GM12865 (cell line): ENCODE results near the gene STK17B.

Experiments used
- DNase-seq: peaks from one replicate; pipeline ENCODE4 v3.0.0; 2010; ENCODE audit warnings: low read depth
- H3K4me3 ChIP-seq: 2 replicates; pipeline ENCODE4 v1.5.1; 2011; ENCODE audit warnings: mild to moderate bottlenecking, low read depth, low read length, control low read depth
- TF ChIP-seq, protein P1 (sequence below): IDR thresholded peaks from 2 replicates; pipeline ENCODE4 v1.5.1; 2011; ENCODE audit warnings: low read length, control low read depth, low read depth, inconsistent platforms; ENCODE audit not compliant: insufficient read depth; ENCODE audit errors: missing control alignments

STK17B gene

GRCh38 chr2:196213252-196213980 lies 42.0 kb upstream of the STK17B start:
- H3K4me3 ChIP-seq, result no peak overlapping the region
- TF ChIP-seq, protein P1, sequence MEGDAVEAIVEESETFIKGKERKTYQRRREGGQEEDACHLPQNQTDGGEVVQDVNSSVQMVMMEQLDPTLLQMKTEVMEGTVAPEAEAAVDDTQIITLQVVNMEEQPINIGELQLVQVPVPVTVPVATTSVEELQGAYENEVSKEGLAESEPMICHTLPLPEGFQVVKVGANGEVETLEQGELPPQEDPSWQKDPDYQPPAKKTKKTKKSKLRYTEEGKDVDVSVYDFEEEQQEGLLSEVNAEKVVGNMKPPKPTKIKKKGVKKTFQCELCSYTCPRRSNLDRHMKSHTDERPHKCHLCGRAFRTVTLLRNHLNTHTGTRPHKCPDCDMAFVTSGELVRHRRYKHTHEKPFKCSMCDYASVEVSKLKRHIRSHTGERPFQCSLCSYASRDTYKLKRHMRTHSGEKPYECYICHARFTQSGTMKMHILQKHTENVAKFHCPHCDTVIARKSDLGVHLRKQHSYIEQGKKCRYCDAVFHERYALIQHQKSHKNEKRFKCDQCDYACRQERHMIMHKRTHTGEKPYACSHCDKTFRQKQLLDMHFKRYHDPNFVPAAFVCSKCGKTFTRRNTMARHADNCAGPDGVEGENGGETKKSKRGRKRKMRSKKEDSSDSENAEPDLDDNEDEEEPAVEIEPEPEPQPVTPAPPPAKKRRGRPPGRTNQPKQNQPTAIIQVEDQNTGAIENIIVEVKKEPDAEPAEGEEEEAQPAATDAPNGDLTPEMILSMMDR, result no peak
- DNase-seq, result no peak

DNA sequence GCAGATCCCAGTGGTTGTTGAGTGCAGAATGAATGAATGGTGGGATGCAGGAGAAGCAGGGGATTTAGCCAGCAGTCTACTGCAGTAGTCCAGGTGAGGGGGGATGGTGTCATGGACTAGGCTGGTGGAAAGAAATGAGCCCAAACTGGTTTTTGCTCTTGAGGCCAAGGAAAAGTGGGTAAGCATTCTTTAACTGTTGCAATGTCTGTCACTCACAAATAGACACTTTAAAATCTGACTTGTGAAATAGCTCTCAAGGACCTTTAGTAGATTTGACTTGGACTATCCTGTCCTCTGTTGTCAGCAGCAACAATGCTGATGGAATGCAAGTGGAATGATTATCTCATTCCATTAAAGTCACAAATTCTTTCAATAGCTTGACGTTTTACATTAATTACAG lies 37.5 kb upstream of the STK17B start:
- DNase-seq, result no peak
- TF ChIP-seq, protein P1, result no peak
- no peak overlapping the region for H3K4me3 ChIP-seq

- no peak for DNase-seq
- TF ChIP-seq, protein P1, result no peak
- H3K4me3 ChIP-seq, result no peak overlapping the region
Observed at GRCh38 chr2:196206804-196207203, 35.4 kb upstream of the STK17B start.

DNA sequence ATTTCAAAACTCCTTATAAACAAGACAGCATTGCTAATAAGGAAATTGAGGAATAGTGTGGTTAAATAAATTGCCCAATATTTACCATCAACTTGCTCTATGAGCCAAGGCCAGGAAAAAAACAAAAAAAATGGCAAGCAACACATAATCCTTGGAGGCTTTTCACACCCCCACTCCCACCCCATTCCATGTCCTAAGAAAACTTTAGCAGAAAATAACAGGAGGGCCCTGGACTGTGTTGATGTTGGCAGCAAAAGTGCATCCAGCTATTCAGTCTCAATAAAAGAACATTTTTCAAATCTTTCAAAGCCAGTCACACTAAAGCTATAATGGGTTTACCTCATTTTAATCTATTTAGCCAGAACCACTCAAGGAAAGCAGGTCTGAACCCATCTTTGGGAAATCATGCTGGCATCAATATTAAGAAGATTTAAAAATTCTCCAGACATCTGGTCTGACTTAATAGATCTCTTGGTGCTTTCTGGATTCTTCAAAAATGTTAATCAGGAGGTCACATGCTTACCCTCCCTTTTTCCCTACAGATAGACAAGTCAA lies 34.6 kb upstream of the STK17B start:
- no peak for DNase-seq
- H3K4me3 ChIP-seq, result no peak overlapping the region
- TF ChIP-seq, protein P1, result no peak

GRCh38 chr2:196205011-196205766 lies 33.8 kb upstream of the STK17B start:
- TF ChIP-seq, protein P1, result no peak
- no peak for DNase-seq
- no peak overlapping the region for H3K4me3 ChIP-seq

DNA sequence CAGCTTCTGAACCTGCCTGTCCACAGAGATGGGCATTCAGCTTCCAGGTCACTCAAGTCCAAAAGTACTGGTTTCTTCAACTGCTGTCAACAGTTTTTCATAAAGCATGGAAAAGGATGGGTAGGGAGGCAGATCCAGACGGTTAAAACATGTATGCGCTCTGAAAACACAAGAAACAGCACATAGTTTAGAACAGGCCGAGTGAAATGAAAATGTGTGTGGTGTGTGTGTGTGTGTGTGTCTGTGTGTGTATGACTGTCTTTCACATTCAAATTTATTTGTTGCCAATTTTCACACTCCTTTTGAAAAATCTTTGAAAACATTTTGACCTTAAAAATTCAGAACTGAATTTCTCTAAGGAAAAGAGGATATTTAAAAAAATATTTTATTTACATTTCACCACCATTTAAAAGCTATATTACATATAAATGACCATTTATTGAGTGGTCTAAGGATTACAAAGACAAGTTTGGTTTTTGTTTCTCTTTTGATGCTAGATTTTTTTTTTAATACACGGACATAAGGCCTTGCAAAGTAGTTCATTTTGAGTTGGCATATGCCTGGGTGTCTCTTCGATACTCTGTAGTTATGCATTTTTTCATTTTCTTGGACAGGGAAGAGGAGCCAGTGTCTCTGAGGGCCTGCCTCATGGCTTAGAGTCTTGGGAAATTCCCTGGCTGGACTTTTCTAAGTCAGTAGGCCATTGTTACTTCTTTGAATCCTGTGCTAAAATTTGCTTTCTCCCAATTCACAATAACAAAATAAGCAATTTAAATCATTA lies 30.0 kb upstream of the STK17B start:
- TF ChIP-seq, protein P1, result no peak
- no peak overlapping the region for H3K4me3 ChIP-seq

More for the DNA sequence above, 30.0 kb upstream of the STK17B start:
- no peak for DNase-seq
